SH-SY5Y (cell line): ENCODE measurements around the gene TFPT.

Experiments
- GATA2 ChIP-seq: IDR thresholded peaks from 2 replicates; pipeline ENCODE4 v1.6.1; 2011; ENCODE audit warnings: mild to moderate bottlenecking, low read depth, low read length
- GATA3 ChIP-seq: IDR thresholded peaks from 2 replicates; pipeline ENCODE4 v1.6.1; 2011; ENCODE audit warnings: low read depth, mild to moderate bottlenecking, low read length, moderate library complexity

The TFPT gene, protein sequence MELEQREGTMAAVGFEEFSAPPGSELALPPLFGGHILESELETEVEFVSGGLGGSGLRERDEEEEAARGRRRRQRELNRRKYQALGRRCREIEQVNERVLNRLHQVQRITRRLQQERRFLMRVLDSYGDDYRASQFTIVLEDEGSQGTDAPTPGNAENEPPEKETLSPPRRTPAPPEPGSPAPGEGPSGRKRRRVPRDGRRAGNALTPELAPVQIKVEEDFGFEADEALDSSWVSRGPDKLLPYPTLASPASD

DNA sequence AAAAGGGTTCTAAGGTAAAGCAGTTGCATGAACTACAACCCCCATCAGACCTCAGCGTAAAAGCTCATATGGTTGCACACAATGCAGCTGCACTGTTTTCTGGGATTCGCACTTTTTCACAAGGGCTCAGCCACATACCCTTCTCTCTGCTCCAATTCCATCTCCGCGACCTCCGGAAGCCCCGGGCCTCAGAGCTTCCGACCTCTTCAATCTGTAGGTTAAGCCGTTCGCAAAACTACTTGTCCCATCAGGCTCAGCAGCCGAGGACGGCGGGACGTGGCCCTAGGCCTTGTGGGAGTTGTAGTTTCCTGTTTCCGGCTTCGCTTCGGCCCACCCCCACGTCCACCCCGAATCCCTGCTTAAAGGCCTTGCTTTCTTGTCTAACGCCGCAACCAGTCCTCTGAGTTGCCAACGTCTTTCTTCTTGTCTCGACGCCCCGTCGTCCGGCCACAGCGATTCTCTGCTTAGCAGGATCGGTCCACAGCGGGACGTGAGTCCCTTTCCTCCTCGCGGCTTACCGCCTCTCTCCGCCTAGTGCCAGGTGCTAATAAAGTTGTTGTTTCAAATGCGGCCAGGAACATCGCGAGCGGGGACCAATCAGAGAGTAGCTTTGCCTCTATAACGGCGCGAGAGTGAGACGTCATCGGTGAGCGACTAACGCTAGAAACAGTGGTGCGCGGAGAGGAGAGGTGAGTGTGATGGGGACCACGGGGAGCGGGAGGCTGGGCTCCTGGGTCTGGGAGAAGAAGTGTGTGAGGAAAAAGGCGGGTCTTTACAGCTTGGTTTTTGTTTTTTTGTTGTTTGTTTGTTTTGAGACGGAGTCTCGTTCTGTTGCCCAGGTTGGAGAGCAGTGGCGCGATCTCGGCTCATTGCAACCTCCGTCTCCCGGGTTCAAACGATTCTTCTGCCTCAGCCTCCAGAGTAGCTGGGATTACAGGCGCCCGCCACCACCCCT, at the start of gene TFPT, which contains the start of gene PRPF31:
TFPT (minus strand) TSS at position 549 of the 955 bp plus-strand sequence; CDS start at position 161, 388 bp downstream.
PRPF31 (plus strand) TSS at position 646 of the 955 bp plus-strand sequence. CDS start 2,525 bp downstream, outside the sequence.
- TF ChIP-seq GATA2, result no peak
- no peak for TF ChIP-seq GATA3

DNA sequence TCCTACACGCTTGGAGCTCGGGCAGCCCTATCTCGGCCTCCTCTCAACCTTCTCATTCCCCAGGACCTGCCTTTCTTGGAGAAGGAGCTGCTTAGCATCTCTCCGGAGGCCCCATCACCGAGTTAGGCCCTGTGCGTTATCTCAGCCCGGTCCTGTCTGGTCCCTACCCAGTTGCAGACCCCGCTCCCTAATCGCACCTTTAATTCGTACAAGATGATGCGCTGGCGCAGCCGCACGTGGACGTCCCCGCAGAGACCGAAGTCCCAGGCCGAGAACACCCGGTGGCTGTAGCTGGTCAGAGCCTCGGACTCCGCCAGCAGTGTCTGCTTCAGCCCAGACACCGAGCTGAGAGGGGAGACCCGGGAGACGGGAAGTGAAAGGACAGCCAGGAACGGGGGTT, 49.8 kb upstream of the TFPT start:
- TF ChIP-seq GATA3 (no peak), GATA2 (no peak)

DNA sequence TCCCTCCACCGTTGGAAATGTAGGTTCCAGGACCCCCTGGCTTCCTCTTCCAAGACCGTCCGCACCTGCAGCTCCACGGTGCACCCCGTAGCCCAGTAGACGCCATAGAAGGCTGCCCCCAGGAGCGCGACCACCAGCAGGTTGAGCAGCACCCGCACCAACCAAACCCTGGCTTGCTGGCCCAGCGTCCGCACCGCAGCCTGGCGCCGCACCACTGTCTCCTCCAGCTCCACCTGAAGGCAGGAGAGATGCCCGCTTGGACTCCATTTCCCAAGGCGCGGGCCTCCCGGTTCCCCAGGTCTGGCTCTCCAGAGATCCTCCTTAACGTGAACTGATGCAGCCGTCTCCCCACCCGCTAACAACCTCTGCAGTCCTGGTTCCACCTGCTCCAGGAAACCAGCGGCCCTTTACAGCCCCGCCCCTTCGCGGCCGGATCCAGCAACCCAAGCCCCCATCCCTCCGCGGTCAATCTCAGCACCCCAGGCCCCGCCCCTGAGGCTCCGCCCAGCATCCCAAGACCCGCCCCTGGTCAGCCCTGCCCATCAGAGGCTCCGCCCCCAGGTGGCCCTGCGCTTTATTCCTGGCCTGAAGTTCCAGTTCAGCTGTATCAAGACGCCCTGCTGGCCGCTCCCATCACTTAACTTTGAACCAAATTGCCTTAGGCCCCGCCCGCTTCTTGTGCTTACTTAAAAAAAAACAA, 49.1 kb upstream of the TFPT start:
- no peak for TF ChIP-seq GATA2
- TF ChIP-seq GATA3, result no peak

- TF ChIP-seq GATA2 (no peak), GATA3 (no peak)
These were observed 47.4 kb upstream of the TFPT start for GRCh38 chr19:54162884-54163283.

DNA sequence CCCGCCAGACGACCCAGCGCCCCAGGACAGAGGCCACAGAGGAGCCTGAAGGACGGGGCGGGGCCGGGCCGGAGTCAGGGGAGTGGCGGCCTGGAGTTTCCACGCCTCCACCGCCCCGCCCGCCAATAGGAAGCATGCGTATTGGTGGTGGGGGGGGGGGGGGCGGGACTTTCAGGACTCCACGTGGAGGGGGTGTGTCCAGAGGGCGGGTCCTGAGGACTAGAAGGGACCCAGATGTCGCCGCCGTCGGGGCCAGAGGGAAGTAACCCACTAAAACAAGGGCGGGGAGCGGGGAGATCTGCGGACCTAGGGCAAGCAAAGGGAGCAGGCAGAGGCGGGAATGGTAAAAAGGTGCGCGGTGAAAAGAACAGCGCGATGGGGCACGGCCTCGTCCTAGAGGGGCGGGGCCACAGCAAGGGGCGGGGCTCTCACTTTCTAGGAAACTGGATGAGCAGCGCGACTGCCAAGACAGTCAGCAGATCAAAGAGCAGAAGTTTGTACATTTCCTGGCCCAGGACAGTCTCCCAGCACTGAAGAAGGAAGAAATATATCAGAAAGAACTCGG, 46.9 kb upstream of the TFPT start:
- TF ChIP-seq GATA3 (no peak), GATA2 (no peak)

GRCh38 chr19:54160854-54161253, 45.4 kb upstream of the TFPT start:
- TF ChIP-seq GATA2, result no peak

- TF ChIP-seq GATA3 (no peak), GATA2 (no peak)
These were observed 44.8 kb upstream of the TFPT start for GRCh38 chr19:54160182-54160811.

- no peak for TF ChIP-seq GATA2
- TF ChIP-seq GATA3, result no peak
These were observed 44.1 kb upstream of the TFPT start, which contains the start of gene LENG1 for GRCh38 chr19:54159352-54160181. Gene LENG1, minus strand, starts transcription at chr19:54159721. Its CDS starts 26 bp downstream, at chr19:54159695.

DNA sequence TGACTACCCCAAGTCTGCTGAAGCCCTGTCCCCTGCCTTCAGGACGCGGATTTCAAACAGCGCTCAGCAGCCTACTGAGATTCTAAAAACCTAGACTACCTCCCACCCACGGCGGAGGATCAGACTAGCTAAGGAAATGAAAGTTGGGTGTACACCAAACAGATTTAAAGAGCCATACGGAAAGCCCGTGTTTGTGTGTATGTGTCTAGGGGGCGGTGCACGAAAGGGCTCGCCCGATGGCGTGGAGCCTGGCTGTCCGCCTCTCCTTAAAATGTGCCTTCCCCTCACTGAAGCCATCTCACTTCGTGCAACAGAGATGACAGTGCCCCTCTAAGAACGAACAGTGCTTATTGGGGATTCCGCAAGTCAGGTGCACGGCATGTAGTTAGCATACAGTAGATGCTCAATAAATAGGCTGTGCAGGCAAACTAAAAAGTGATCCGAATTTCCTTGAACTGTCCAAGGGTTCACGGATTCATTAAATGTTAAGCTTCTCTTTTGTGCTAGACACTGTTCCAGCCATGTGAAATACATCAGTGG, 43.4 kb upstream of the TFPT start:
- TF ChIP-seq GATA2 (no peak), GATA3 (no peak)

DNA sequence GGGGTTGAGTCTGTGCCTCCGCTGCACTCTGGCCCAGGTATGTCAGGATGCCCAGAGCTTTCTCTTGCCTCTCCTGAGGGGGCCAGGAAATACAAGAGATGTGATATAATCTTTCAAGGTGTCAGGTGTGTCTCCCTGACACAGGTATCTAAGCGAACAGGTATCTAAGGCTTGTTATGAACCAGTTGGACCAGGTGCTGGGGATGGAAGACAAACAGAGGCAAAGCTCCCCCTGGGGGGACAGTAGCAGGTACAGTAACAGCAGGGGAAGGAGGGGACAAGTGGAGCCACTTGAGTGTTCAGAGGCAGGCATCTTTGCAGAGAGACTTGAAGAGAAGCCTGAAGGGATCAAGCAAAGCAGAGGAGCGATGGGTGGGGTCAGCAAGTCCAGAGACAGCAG, 41.5 kb upstream of the TFPT start:
- TF ChIP-seq GATA3 (no peak), GATA2 (no peak)

- no peak for TF ChIP-seq GATA2
- no peak for TF ChIP-seq GATA3
These were observed 41.0 kb upstream of the TFPT start for GRCh38 chr19:54156490-54156889.

- TF ChIP-seq GATA3 (no peak), GATA2 (no peak)
These were observed 40.2 kb upstream of the TFPT start for GRCh38 chr19:54155694-54156093.
